ENCODE results near the gene F8A2.
"Not testable (repeated sequence)": the region's sequence is repeated elsewhere in the genome, so short reads cannot be mapped to it uniquely, and the experiment has no call there.

The F8A2 gene

DNA sequence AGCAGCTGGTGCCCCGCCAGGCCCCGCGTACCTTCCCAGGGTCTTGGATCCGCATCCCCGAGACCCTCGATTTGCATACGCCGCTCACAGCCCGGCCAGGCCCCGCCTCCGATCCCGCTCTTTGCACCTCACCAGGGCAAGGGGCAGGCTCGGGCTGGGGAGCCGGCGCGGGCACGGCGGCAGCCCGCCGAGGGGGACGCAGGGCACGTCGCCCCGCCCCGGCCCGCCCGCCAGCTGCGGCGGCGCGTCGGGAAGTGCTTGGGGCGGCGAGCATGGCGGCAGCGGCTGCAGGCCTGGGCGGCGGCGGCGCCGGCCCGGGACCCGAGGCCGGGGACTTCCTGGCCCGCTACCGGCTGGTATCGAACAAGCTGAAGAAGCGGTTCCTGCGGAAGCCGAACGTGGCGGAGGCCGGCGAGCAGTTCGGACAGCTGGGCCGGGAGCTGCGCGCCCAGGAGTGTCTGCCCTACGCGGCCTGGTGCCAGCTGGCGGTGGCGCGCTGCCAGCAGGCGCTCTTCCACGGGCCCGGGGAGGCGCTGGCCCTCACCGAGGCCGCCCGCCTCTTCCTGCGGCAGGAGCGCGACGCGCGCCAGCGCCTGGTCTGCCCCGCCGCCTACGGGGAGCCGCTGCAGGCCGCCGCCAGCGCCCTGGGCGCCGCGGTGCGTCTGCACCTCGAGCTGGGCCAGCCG, at the start of gene F8A2:
TSS of gene F8A2 (plus strand) at position 253 of the 686 bp plus-strand sequence. CDS start at position 273, 20 bp downstream.
- not testable (repeated sequence) for DNase-seq

DNA sequence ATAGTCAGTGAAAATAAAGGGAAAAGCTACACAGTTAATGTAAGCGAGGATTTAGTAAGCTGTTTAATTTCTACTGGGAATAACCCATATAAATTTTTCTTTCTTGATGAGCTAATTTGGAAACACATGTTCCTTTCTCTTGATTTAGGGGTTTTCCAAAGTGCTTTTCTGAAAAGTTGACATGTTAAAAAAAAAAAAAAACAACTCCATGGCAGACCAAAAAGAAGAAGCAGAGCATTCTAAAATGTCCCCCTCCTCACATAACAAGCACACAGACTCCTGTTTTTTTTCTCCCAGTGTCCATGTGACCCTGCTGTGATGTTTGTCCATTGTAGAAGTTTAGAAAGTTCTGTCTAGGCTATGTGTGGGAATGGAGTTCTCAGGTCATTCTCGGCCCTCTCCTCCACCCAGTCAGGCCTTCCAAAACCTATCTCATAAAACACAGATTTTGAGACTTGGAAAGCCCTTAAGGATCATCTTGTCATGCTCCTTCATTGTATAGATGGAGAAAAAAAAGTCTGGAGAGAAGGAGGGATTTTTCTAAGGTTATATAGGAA, 48.3 kb upstream of the F8A2 start:
- no peak for DNase-seq

- peak; percentile 56 for DNase-seq
These were observed 47.2 kb upstream of the F8A2 start, which contains the start of gene CLIC2 for GRCh38 chrX:155334486-155335336. Gene CLIC2 (minus strand): TSS chrX:155334614. CDS start chrX:155334427, 187 bp downstream.

- DNase-seq, result not testable (repeated sequence)
These were observed 46.6 kb upstream of the F8A2 start for GRCh38 chrX:155335337-155335712.

GRCh38 chrX:155345689-155346088, 36.2 kb upstream of the F8A2 start:
- DNase-seq, result not testable (repeated sequence)

GRCh38 chrX:155349448-155349847, 32.4 kb upstream of the F8A2 start:
- DNase-seq, result not testable (repeated sequence)

DNA sequence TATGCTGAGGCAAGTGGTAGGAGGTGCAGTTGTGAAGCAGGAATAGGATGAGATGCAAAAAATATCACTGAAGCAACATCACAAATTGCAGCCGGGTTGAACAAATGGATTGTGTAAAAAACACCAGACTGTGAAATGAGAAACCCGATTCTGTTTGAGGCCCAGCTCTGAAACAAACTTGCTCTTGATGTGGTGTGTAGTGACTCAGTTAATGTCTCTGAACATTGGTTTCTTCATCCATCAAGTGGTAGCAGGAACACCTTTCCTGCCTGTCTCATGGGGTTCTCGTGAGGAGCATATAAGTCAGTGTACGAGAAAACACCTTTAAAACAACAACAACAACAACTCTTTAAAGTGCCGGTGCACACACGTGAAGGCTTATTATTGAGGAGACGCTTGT, 18.2 kb upstream of the F8A2 start:
- not testable (repeated sequence) for DNase-seq

DNA sequence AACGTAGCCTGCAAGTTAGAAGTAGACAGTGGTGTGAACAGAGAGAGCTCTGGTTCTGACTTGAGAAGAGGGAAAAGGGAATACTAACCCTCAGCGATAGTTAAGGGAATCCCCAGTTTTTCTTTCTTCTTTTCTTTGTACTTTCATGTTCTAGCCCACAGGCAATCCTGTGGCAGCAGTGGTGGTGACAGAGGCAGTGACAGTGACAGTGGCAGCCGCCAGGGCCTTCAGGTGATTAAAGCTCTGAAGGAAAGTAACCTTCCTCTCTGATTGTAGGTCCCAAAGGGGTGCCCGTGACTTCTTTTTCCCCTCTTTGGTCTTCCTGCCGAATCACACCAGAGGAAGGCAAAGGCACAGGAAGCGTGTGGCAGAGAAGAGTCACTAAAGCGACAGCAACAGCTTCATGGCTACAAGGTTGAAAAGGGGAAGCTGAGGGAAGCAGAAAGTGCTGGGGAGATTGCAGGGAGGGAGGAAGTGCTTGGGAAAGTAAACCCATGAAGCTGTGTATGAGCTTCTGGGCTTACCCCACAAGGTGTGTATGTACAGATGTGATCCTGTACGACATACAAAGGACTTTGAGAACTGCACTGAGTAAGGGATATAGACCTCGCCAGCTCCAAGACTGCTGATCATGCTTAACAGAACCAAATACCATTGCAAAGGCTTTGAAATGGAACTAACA, 8.0 kb upstream of the F8A2 start:
- not testable (repeated sequence) for DNase-seq

DNA sequence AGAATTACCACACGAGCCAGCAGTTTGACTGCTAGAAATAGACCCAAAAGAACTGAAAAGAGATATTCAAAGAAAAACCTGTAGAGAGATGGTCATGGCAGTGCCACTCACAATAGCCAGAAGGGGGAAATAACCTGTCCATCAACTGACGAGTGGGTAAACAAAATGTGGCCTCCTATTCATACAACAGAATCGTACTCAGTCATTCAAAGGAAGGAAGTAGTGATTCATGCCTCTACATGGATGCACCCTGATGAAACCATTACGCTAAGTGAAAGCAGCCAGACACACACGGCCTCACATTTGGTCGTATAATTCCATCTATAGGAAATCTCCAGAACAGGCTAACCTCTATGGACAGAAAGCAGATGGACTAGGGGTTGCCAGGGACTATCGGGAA, 2.1 kb upstream of the F8A2 start:
- not testable (repeated sequence) for DNase-seq

- DNase-seq, result not testable (repeated sequence)
These were observed 653 bp downstream of the F8A2 start for GRCh38 chrX:155382529-155382967.

DNA sequence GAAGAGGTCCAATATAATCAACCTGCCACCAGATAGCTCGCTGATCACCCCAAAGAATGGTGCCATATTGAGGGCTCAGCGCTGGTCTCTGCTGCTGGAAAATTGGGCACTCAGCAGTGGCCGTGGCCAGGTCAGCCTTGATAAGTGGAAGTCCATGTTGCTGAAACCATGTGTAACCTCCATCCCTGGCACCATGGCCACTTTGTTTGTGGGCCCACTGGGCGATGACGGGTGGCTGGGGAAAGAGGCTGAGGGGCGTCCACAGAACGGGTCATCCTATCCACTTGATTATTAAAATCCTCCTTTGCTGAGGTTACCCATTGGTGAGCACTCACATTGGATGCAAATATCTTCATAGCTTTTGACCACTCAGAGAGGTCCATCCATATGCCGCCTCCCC, 7.7 kb downstream of the F8A2 start:
- no peak for DNase-seq

GRCh38 chrX:155394747-155395276, 12.9 kb downstream of the F8A2 start:
- not testable (repeated sequence) for DNase-seq

DNA sequence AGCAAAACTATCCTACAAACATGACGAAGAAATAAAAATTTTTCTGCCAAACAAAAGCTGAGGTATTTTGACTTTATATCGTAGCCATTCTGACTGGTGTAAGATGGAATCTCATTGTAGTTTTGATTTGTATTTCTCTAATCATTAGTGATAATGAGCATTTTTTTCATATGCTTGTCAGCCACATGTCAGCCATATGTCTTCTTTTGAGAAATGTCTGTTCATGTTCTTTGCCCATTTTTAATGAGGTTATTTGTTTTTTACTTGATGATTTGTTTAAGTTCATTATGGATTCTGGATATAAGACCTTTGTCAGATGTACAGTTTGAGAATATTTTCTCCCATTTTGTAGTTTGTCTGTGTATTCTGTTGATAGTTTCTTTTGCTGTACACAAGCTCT, 24.5 kb downstream of the F8A2 start:
- no peak for DNase-seq

- no peak for DNase-seq
These were observed 35.9 kb downstream of the F8A2 start for GRCh38 chrX:155417769-155418168.
